ENCODE results near the gene TNFRSF11A. TPM values are rescaled to one million over a fixed set of nuclear protein-coding genes. Genes with fewer than 3 reads are reported as not detected.

The TNFRSF11A gene
- total and polyA plus RNA-seq, 4 donors = 0.87 to 2.3 (median 1.4) TPM

GRCh38 chr18:62372156-62372555 lies 47.0 kb downstream of the TNFRSF11A start:
- Histone ChIP-seq H3K9me3 (ENCODE audit: control insufficient read depth, insufficient read depth, low read length) (no peaks in the 10 kb centered on the region), H3K27me3 (ENCODE audit: control insufficient read depth, insufficient read depth, low read length) (no peaks in the 10 kb centered on the region), H3K27ac (ENCODE audit: low read depth, low read length) (no peak overlapping the region), H3K36me3 (ENCODE audit: control insufficient read depth, insufficient read depth, low read length) (no peaks in the 10 kb centered on the region), H3K4me3 (ENCODE audit: low read depth, low read length) (no peak overlapping the region), H3K4me1 (ENCODE audit: control insufficient read depth, insufficient read depth, low read length) (no peaks in the 10 kb centered on the region)
- DNase-seq (ENCODE audit: low read depth in 4 of 6, low spot score in 6 of 6) = peak in 1 of 6 donors; percentile 77
- WGBS (ENCODE audit: insufficient coverage) = 40% methylated on average over 2 of the region's 5 CpGs

- DNase-seq (ENCODE audit: low read depth in 4 of 6, low spot score in 6 of 6) = peak in 1 of 6 donors; percentile 15
- Histone ChIP-seq H3K27me3 (ENCODE audit: control insufficient read depth, insufficient read depth, low read length) (no peaks in the 10 kb centered on the region), H3K4me1 (ENCODE audit: control insufficient read depth, insufficient read depth, low read length) (no peaks in the 10 kb centered on the region), H3K36me3 (ENCODE audit: control insufficient read depth, insufficient read depth, low read length) (no peaks in the 10 kb centered on the region), H3K9me3 (ENCODE audit: control insufficient read depth, insufficient read depth, low read length) (no peaks in the 10 kb centered on the region), H3K4me3 (ENCODE audit: low read depth, low read length) (no peak overlapping the region), H3K27ac (ENCODE audit: low read depth, low read length) (no peak overlapping the region)
- WGBS (ENCODE audit: insufficient coverage) = 0% methylated on average over 1 of the region's 4 CpGs
These were observed 47.8 kb downstream of the TNFRSF11A start for GRCh38 chr18:62372882-62373281.

GRCh38 chr18:62374410-62374965 lies 49.4 kb downstream of the TNFRSF11A start:
- H3K27me3 ChIP-seq (ENCODE audit: control insufficient read depth, insufficient read depth, low read length) = no peaks in the 10 kb centered on the region

GRCh38 chr18:62377131-62377807 lies 52.2 kb downstream of the TNFRSF11A start:
- DNase-seq (ENCODE audit: low read depth in 4 of 6, low spot score in 6 of 6) = no peak
- Histone ChIP-seq H3K4me3 (ENCODE audit: low read depth, low read length) (no peak overlapping the region), H3K27me3 (ENCODE audit: control insufficient read depth, insufficient read depth, low read length) (no peaks in the 10 kb centered on the region), H3K9me3 (ENCODE audit: control insufficient read depth, insufficient read depth, low read length) (no peaks in the 10 kb centered on the region), H3K4me1 (ENCODE audit: control insufficient read depth, insufficient read depth, low read length) (no peaks in the 10 kb centered on the region), H3K27ac (ENCODE audit: low read depth, low read length) (no peak overlapping the region), H3K36me3 (ENCODE audit: control insufficient read depth, insufficient read depth, low read length) (no peaks in the 10 kb centered on the region)
- WGBS (ENCODE audit: insufficient coverage) = no CpG with 5 or more reads among the region's 7 CpGs

More at GRCh38 chr18:62374410-62374965, 49.4 kb downstream of the TNFRSF11A start:
- WGBS (ENCODE audit: insufficient coverage) = no CpG with 5 or more reads among the region's 1 CpG
- Histone ChIP-seq H3K4me3 (ENCODE audit: low read depth, low read length) (no peak overlapping the region), H3K4me1 (ENCODE audit: control insufficient read depth, insufficient read depth, low read length) (no peaks in the 10 kb centered on the region), H3K9me3 (ENCODE audit: control insufficient read depth, insufficient read depth, low read length) (no peaks in the 10 kb centered on the region), H3K27ac (ENCODE audit: low read depth, low read length) (no peak overlapping the region), H3K36me3 (ENCODE audit: control insufficient read depth, insufficient read depth, low read length) (no peaks in the 10 kb centered on the region)
- no peak for DNase-seq (ENCODE audit: low read depth in 4 of 6, low spot score in 6 of 6)

GRCh38 chr18:62379051-62379450 lies 53.9 kb downstream of the TNFRSF11A start:
- H3K9me3 ChIP-seq (ENCODE audit: control insufficient read depth, insufficient read depth, low read length) = no peaks in the 10 kb centered on the region
- WGBS (ENCODE audit: insufficient coverage) = 95% methylated on average over 4 of the region's 5 CpGs

GRCh38 chr18:62381373-62381772 lies 56.3 kb downstream of the TNFRSF11A start:
- H3K36me3 ChIP-seq (ENCODE audit: control insufficient read depth, insufficient read depth, low read length) = no peaks in the 10 kb centered on the region
- H3K4me3 ChIP-seq (ENCODE audit: low read depth, low read length) = no peak overlapping the region
- no CpG with 5 or more reads among the region's 5 CpGs for WGBS (ENCODE audit: insufficient coverage)
- no peaks in the 10 kb centered on the region for H3K27me3 ChIP-seq (ENCODE audit: control insufficient read depth, insufficient read depth, low read length)
- no peaks in the 10 kb centered on the region for H3K9me3 ChIP-seq (ENCODE audit: control insufficient read depth, insufficient read depth, low read length)
- H3K27ac ChIP-seq (ENCODE audit: low read depth, low read length) = no peak overlapping the region
- no peaks in the 10 kb centered on the region for H3K4me1 ChIP-seq (ENCODE audit: control insufficient read depth, insufficient read depth, low read length)
- DNase-seq (ENCODE audit: low read depth in 4 of 6, low spot score in 6 of 6) = no peak

More at GRCh38 chr18:62379051-62379450, 53.9 kb downstream of the TNFRSF11A start:
- DNase-seq (ENCODE audit: low read depth in 4 of 6, low spot score in 6 of 6) = no peak
- H3K36me3 ChIP-seq (ENCODE audit: control insufficient read depth, insufficient read depth, low read length) = no peaks in the 10 kb centered on the region
- H3K27me3 ChIP-seq (ENCODE audit: control insufficient read depth, insufficient read depth, low read length) = no peaks in the 10 kb centered on the region
- H3K4me3 ChIP-seq (ENCODE audit: low read depth, low read length) = no peak overlapping the region
- no peaks in the 10 kb centered on the region for H3K4me1 ChIP-seq (ENCODE audit: control insufficient read depth, insufficient read depth, low read length)
- H3K27ac ChIP-seq (ENCODE audit: low read depth, low read length) = no peak overlapping the region

GRCh38 chr18:62384068-62384467 lies 59.0 kb downstream of the TNFRSF11A start:
- DNase-seq (ENCODE audit: low read depth in 4 of 6, low spot score in 6 of 6) = no peak
- H3K9me3 ChIP-seq (ENCODE audit: control insufficient read depth, insufficient read depth, low read length) = no peaks in the 10 kb centered on the region
- no peak overlapping the region for H3K4me3 ChIP-seq (ENCODE audit: low read depth, low read length)
- no peaks in the 10 kb centered on the region for H3K36me3 ChIP-seq (ENCODE audit: control insufficient read depth, insufficient read depth, low read length)
- H3K4me1 ChIP-seq (ENCODE audit: control insufficient read depth, insufficient read depth, low read length) = no peaks in the 10 kb centered on the region
- H3K27ac ChIP-seq (ENCODE audit: low read depth, low read length) = no peak overlapping the region
- H3K27me3 ChIP-seq (ENCODE audit: control insufficient read depth, insufficient read depth, low read length) = no peaks in the 10 kb centered on the region
- WGBS (ENCODE audit: insufficient coverage) = 69% methylated on average over 1 of the region's 1 CpG

GRCh38 chr18:62384610-62385097 lies 59.5 kb downstream of the TNFRSF11A start:
- 71% methylated on average over 46 of the region's 46 CpGs for WGBS (ENCODE audit: insufficient coverage)
- Histone ChIP-seq H3K36me3 (ENCODE audit: control insufficient read depth, insufficient read depth, low read length) (no peaks in the 10 kb centered on the region), H3K27ac (ENCODE audit: low read depth, low read length) (no peak overlapping the region), H3K27me3 (ENCODE audit: control insufficient read depth, insufficient read depth, low read length) (no peaks in the 10 kb centered on the region), H3K4me3 (ENCODE audit: low read depth, low read length) (peak overlapping the region; percentile 28), H3K9me3 (ENCODE audit: control insufficient read depth, insufficient read depth, low read length) (no peaks in the 10 kb centered on the region), H3K4me1 (ENCODE audit: control insufficient read depth, insufficient read depth, low read length) (no peaks in the 10 kb centered on the region)
- peak in 1 of 6 donors; percentile 27 for DNase-seq (ENCODE audit: low read depth in 4 of 6, low spot score in 6 of 6)

GRCh38 chr18:62386091-62386490 lies 61.0 kb downstream of the TNFRSF11A start:
- H3K4me1 ChIP-seq (ENCODE audit: control insufficient read depth, insufficient read depth, low read length) = no peaks in the 10 kb centered on the region
- H3K4me3 ChIP-seq (ENCODE audit: low read depth, low read length) = no peak overlapping the region
- WGBS (ENCODE audit: insufficient coverage) = 29% methylated on average over 1 of the region's 5 CpGs
- no peaks in the 10 kb centered on the region for H3K36me3 ChIP-seq (ENCODE audit: control insufficient read depth, insufficient read depth, low read length)
- no peaks in the 10 kb centered on the region for H3K27me3 ChIP-seq (ENCODE audit: control insufficient read depth, insufficient read depth, low read length)
- no peak overlapping the region for H3K27ac ChIP-seq (ENCODE audit: low read depth, low read length)
- no peaks in the 10 kb centered on the region for H3K9me3 ChIP-seq (ENCODE audit: control insufficient read depth, insufficient read depth, low read length)
- DNase-seq (ENCODE audit: low read depth in 4 of 6, low spot score in 6 of 6) = no peak

GRCh38 chr18:62386601-62387000 lies 61.5 kb downstream of the TNFRSF11A start:
- Histone ChIP-seq H3K27ac (ENCODE audit: low read depth, low read length) (no peak overlapping the region), H3K27me3 (ENCODE audit: control insufficient read depth, insufficient read depth, low read length) (no peaks in the 10 kb centered on the region), H3K4me3 (ENCODE audit: low read depth, low read length) (no peak overlapping the region), H3K36me3 (ENCODE audit: control insufficient read depth, insufficient read depth, low read length) (no peaks in the 10 kb centered on the region), H3K9me3 (ENCODE audit: control insufficient read depth, insufficient read depth, low read length) (no peaks in the 10 kb centered on the region), H3K4me1 (ENCODE audit: control insufficient read depth, insufficient read depth, low read length) (no peaks in the 10 kb centered on the region)
- WGBS (ENCODE audit: insufficient coverage) = no CpG with 5 or more reads among the region's 4 CpGs
- peak in 1 of 6 donors; percentile 47 for DNase-seq (ENCODE audit: low read depth in 4 of 6, low spot score in 6 of 6)

All from spinal cord (tissue), 10 donors.